ENCODE data around the gene ZNRD2. TPM values are rescaled to one million over a fixed set of nuclear protein-coding genes. Genes with fewer than 3 reads are reported as not detected.

Gene ZNRD2
- total RNA-seq, 1 experiment from 2014 or later, result 45.8 TPM

GRCh38 chr11:65540290-65541092 is 29.8 kb upstream of the ZNRD2 start:
- H2AFZ ChIP-seq (ENCODE audit: low read length), result no peak overlapping the region
- H3K36me3 Mint-ChIP-seq (ENCODE audit: insufficient read depth in 1 of 3, low read depth in 3 of 3), result peaks cover 0 to 17% (median 16%) of the 10 kb centered on the region in 3 experiments

More at GRCh38 chr11:65540290-65541092, 29.8 kb upstream of the ZNRD2 start:
- no peak overlapping the region for H2BK15ac ChIP-seq (ENCODE audit: low read depth, low read length)
- no peak overlapping the region for H3K14ac ChIP-seq (ENCODE audit: insufficient read depth, low read length)
- peaks cover 51% of the 10 kb centered on the region for H3K27me3 Mint-ChIP-seq (ENCODE audit: low read depth)
- no peak overlapping the region for H2BK20ac ChIP-seq (ENCODE audit: low read depth, low read length, poor library complexity, severe bottlenecking)
- H3K27ac Mint-ChIP-seq, result no peak overlapping the region
- H3K27me3 ChIP-seq (ENCODE audit: insufficient read depth, low read length), result no peaks in the 10 kb centered on the region; the same call in 1 of the 2 replicates
- H2BK5ac ChIP-seq (ENCODE audit: insufficient read length, low read length), result no peak overlapping the region
- peak overlapping the region; percentile 73 for H3K4me2 ChIP-seq (ENCODE audit: insufficient read depth, insufficient read length, low read length)
- peak; percentile 95 for TF ChIP-seq CTCF (conservative IDR thresholded peaks at IDR 0.05)
- H4K20me1 ChIP-seq (ENCODE audit: control insufficient read depth, insufficient read depth, insufficient read length), result peaks cover 2% of the 10 kb centered on the region
- H3K4me3 Mint-ChIP-seq, result peak overlapping the region; percentile 67 to 81
- no peak overlapping the region for H4K5ac ChIP-seq (ENCODE audit: insufficient read length, low read depth, low read length)
- H2AK5ac ChIP-seq (ENCODE audit: insufficient read length, low read length), result no peak overlapping the region
- H3K23ac ChIP-seq (ENCODE audit: insufficient read length, low read depth, low read length), result no peak overlapping the region
- peaks cover 13% of the 10 kb centered on the region for H3K23me2 ChIP-seq (ENCODE audit: insufficient read length, low read depth, low read length, poor library complexity, severe bottlenecking)
- no peaks in the 10 kb centered on the region for H3K4me1 ChIP-seq (ENCODE audit: insufficient read depth, low read length)
- H3T11ph ChIP-seq (ENCODE audit: low read length), result no peak overlapping the region
- H3K56ac ChIP-seq (ENCODE audit: insufficient read length, low read depth, low read length), result no peak overlapping the region
- H3K79me2 ChIP-seq (ENCODE audit: insufficient read depth, low read length), result no peaks in the 10 kb centered on the region
- no peak overlapping the region for H3K27ac ChIP-seq (ENCODE audit: insufficient read length, low read depth, low read length)
- WGBS (ENCODE audit: extremely low coverage, insufficient read length, low lambda C conversion rate), result no CpG with 5 or more reads among the region's 78 CpGs
- H2BK120ac ChIP-seq (ENCODE audit: low read depth, low read length, poor library complexity, severe bottlenecking), result no peak overlapping the region
- no peaks in the 10 kb centered on the region for H3K9me3 ChIP-seq (ENCODE audit: control insufficient read depth, low read depth, low read length)
- H2BK12ac ChIP-seq (ENCODE audit: insufficient read length, low read depth, low read length), result no peak overlapping the region
- peaks cover 3 to 10% of the 10 kb centered on the region in 2 experiments; a peak in 3 of 4 replicates for H3K4me1 Mint-ChIP-seq
- H3K9ac ChIP-seq (ENCODE audit: extremely low read depth, insufficient read length, low read length), result peak overlapping the region; percentile 45
- peak overlapping the region; percentile 14 for H3K18ac ChIP-seq (ENCODE audit: insufficient read length, low read depth, low read length)
- peaks cover 0 to 2% of the 10 kb centered on the region in 2 experiments; a peak in 1 of 5 replicates for H3K9me3 Mint-ChIP-seq
- DNase-seq, result peak; percentile 94
- no peak overlapping the region for H4K8ac ChIP-seq (replicated peaks; ENCODE audit: insufficient read length, low read depth, low read length)
- no peak overlapping the region for H4K91ac ChIP-seq (ENCODE audit: insufficient read length, low read depth, low read length)
- no peak overlapping the region for H3K4ac ChIP-seq (ENCODE audit: low read depth, low read length)
- H3K79me1 ChIP-seq (ENCODE audit: insufficient read depth, low read depth, low read length, poor library complexity, severe bottlenecking), result no peaks in the 10 kb centered on the region

Measured in H9 (cell line).